GM12865 (cell line): ENCODE results near the gene TMEM107.

Experiments used
- DNase-seq: peaks from one replicate; pipeline ENCODE4 v3.0.0; 2010; ENCODE audit warnings: low read depth
- H3K4me3 ChIP-seq: 2 replicates; pipeline ENCODE4 v1.5.1; 2011; ENCODE audit warnings: mild to moderate bottlenecking, low read depth, low read length, control low read depth
- TF ChIP-seq, protein P1 (sequence below): IDR thresholded peaks from 2 replicates; pipeline ENCODE4 v1.5.1; 2011; ENCODE audit warnings: low read length, control low read depth, low read depth, inconsistent platforms; ENCODE audit not compliant: insufficient read depth; ENCODE audit errors: missing control alignments

TMEM107 gene

GRCh38 chr17:8162997-8163977, 12.9 kb downstream of the TMEM107 start:
- DNase-seq, result no peak
- H3K4me3 ChIP-seq, result peak overlapping the region; percentile 74
- TF ChIP-seq, protein P1, sequence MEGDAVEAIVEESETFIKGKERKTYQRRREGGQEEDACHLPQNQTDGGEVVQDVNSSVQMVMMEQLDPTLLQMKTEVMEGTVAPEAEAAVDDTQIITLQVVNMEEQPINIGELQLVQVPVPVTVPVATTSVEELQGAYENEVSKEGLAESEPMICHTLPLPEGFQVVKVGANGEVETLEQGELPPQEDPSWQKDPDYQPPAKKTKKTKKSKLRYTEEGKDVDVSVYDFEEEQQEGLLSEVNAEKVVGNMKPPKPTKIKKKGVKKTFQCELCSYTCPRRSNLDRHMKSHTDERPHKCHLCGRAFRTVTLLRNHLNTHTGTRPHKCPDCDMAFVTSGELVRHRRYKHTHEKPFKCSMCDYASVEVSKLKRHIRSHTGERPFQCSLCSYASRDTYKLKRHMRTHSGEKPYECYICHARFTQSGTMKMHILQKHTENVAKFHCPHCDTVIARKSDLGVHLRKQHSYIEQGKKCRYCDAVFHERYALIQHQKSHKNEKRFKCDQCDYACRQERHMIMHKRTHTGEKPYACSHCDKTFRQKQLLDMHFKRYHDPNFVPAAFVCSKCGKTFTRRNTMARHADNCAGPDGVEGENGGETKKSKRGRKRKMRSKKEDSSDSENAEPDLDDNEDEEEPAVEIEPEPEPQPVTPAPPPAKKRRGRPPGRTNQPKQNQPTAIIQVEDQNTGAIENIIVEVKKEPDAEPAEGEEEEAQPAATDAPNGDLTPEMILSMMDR, result no peak

GRCh38 chr17:8162233-8162996, 13.8 kb downstream of the TMEM107 start, which contains the start of gene VAMP2:
Gene VAMP2 (minus strand): TSS chr17:8162948. CDS start chr17:8162879, 69 bp downstream.
- TF ChIP-seq, protein P1, result no peak
- peak within 1 kb of the TSS; percentile 78 for H3K4me3 ChIP-seq
- DNase-seq, result peak; percentile 82

DNA sequence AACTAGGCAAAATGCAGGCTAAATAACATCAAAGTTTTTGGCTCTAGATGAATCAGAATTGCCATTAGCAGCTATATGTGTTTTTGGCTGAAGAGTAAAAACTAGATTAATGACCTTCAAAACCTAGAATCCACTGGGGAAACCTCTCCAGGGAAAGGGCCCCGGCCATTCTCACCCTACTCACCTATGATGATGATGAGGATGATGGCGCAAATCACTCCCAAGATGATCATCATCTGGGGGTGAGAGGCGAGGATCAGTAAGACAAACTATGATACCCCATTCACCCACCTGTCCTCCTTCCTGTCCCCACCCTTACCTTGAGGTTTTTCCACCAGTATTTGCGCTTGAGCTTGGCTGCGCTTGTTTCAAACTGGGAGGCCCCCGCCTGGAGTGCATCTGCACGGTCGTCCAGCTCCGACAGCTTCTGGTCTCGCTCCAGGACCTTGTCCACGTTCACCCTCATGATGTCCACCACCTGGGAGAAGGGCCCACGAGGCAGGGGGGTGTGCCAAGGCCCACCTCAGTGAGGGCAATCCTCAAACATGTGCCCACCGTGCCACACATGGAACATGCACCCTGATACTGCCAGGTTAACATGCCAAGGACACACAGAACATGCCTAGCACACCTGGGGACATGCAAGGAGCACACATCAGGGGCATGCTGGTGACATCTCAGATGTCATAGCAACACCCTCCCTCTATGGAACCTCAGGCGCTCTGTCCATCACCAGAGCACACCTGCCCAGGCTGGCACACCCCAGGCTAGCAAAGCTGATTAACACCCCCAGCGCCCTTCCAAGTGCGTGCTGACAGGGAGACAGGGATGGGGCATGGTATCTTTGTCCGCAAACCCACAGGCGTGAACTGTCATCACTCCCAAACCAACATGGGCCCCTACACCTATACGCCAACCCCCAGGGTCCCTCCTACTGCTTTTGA, 14.6 kb downstream of the TMEM107 start:
- H3K4me3 ChIP-seq, result peak overlapping the region; percentile 78
- DNase-seq, result no peak
- TF ChIP-seq, protein P1, result no peak

DNA sequence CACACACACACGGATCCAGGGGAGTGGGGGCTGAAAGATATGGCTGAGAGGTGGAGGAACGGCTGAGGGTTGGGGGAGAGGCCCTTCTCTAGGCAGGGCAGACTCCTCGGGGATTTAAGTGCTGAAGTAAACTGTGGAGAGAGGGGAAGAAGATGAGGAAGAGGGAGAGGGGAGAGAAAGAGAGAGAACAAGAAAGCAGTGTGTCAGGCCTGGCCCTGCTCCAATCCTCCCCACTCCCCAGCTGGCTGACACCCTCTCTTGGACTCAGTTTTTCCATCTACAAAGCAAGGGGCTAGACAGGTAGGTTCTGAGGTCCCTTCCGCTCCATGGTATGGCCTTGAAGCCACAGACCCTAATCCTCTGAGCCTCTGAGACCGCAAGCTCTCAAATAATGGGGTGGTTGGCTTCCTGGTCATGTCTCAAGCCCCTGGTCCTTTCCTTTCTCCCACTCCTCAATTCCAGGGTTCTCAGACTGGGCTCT, 15.4 kb downstream of the TMEM107 start:
- no peak for DNase-seq
- no peak overlapping the region for H3K4me3 ChIP-seq
- TF ChIP-seq, protein P1, result no peak

GRCh38 chr17:8160224-8160577, 16.0 kb downstream of the TMEM107 start:
- TF ChIP-seq, protein P1, result no peak
- H3K4me3 ChIP-seq, result no peak overlapping the region
- no peak for DNase-seq
